ENCODE measurements around the gene HSP90AB1. TPM values are rescaled to one million over a fixed set of nuclear protein-coding genes. Genes with fewer than 3 reads are reported as not detected.

HSP90AB1 gene
- total RNA-seq, 1 experiment from 2014 or later, result 1,201 TPM

GRCh38 chr6:44235269-44235668 is 11.6 kb upstream of the HSP90AB1 start:
- no peak for DNase-seq (ENCODE audit: low read depth)

- no peak for DNase-seq (ENCODE audit: low read depth)
These were observed 10.9 kb upstream of the HSP90AB1 start for GRCh38 chr6:44235891-44236516.

- peak; percentile 99 for DNase-seq (ENCODE audit: low read depth)
These were observed 9.7 kb upstream of the HSP90AB1 start for GRCh38 chr6:44237021-44237812.

- DNase-seq (ENCODE audit: low read depth), result peak; percentile 69
These were observed 9.0 kb upstream of the HSP90AB1 start for GRCh38 chr6:44237813-44238433.

- no peak for DNase-seq (ENCODE audit: low read depth)
These were observed 8.1 kb upstream of the HSP90AB1 start for GRCh38 chr6:44238687-44239350.

GRCh38 chr6:44243345-44243744 is 3.6 kb upstream of the HSP90AB1 start:
- DNase-seq (ENCODE audit: low read depth), result no peak

GRCh38 chr6:44245391-44245911 is 1.4 kb upstream of the HSP90AB1 start:
- no peak for DNase-seq (ENCODE audit: low read depth)

- peak; percentile 84 for DNase-seq (ENCODE audit: low read depth)
These were observed 814 bp upstream of the HSP90AB1 start for GRCh38 chr6:44245912-44246662.

- peak; percentile 66 for DNase-seq (ENCODE audit: low read depth)
These were observed 719 bp downstream of the HSP90AB1 start for GRCh38 chr6:44247338-44248302.

- DNase-seq (ENCODE audit: low read depth), result no peak
These were observed 1.7 kb downstream of the HSP90AB1 start for GRCh38 chr6:44248579-44248978.

GRCh38 chr6:44249082-44249748 is 2.3 kb downstream of the HSP90AB1 start:
- no peak for DNase-seq (ENCODE audit: low read depth)

GRCh38 chr6:44250067-44250717 is 3.3 kb downstream of the HSP90AB1 start:
- DNase-seq (ENCODE audit: low read depth), result no peak

- no peak for DNase-seq (ENCODE audit: low read depth)
These were observed 3.8 kb downstream of the HSP90AB1 start for GRCh38 chr6:44250718-44251123.

- DNase-seq (ENCODE audit: low read depth), result no peak
These were observed 4.9 kb downstream of the HSP90AB1 start for GRCh38 chr6:44251576-44252524.

- DNase-seq (ENCODE audit: low read depth), result peak; percentile 43
These were observed 6.6 kb downstream of the HSP90AB1 start for GRCh38 chr6:44253307-44254101.

- DNase-seq (ENCODE audit: low read depth), result no peak
These were observed 7.5 kb downstream of the HSP90AB1 start for GRCh38 chr6:44254191-44255104.
